ENCODE results near the gene AGT. TPM values are rescaled to one million over a fixed set of nuclear protein-coding genes. Genes with fewer than 3 reads are reported as not detected.
A peak's percentile ranks its signal among the peaks of the same experiment; 100 is the strongest.
"Not testable (repeated sequence)": the region's sequence is repeated elsewhere in the genome, so short reads cannot be mapped to it uniquely, and the experiment has no call there.

AGT gene
- total and polyA plus RNA-seq, 2 experiments from 2014 or later: 0.11 TPM; not detected in 1

- H3K9me2 ChIP-seq (ENCODE audit: insufficient read depth); H3K27me3 ChIP-seq (ENCODE audit: insufficient read depth); H3F3A ChIP-seq (replicated peaks; ENCODE audit: low read depth); H3K4me1 ChIP-seq (ENCODE audit: insufficient read depth); H3K36me3 Mint-ChIP-seq (ENCODE audit: low read depth); H3K79me2 ChIP-seq (replicated peaks; ENCODE audit: insufficient read depth); H2AFZ ChIP-seq; H3K27ac Mint-ChIP-seq; H3K36me3 ChIP-seq (ENCODE audit: insufficient read depth); H3K4me2 ChIP-seq; DNase-seq (ENCODE audit: low spot score); H3K4me3 Mint-ChIP-seq; H3K9me3 Mint-ChIP-seq; H3K4me3 ChIP-seq; H3K27me3 Mint-ChIP-seq (ENCODE audit: insufficient read depth, low read depth, poor library complexity); ATAC-seq; H4K20me1 ChIP-seq (replicated peaks; ENCODE audit: insufficient read depth); H3K27ac ChIP-seq (ENCODE audit: low read depth): not testable (repeated sequence)
- H3K4me1 Mint-ChIP-seq: peaks cover 14% of the 10 kb centered on the region
Measured at GRCh38 chr1:230698964-230699363, 15.0 kb downstream of the AGT start.

- ATAC-seq: peak; percentile 66
- no peaks in the 10 kb centered on the region for H3K79me2 ChIP-seq (replicated peaks; ENCODE audit: insufficient read depth)
- no peaks in the 10 kb centered on the region for H4K20me1 ChIP-seq (replicated peaks; ENCODE audit: insufficient read depth)
- no peak overlapping the region for H3K27ac ChIP-seq (ENCODE audit: low read depth)
- no peak overlapping the region for H3K4me3 ChIP-seq
- no peak overlapping the region for H2AFZ ChIP-seq
- H3K4me3 Mint-ChIP-seq: no peak overlapping the region
- no peak overlapping the region for H3K27ac Mint-ChIP-seq
- peaks cover 4% of the 10 kb centered on the region; the same call in 1 of the 2 replicates for H3K36me3 ChIP-seq (ENCODE audit: insufficient read depth)
- peaks cover 9% of the 10 kb centered on the region for H3K36me3 Mint-ChIP-seq (ENCODE audit: low read depth)
- peak; percentile 72 for DNase-seq (ENCODE audit: low spot score)
- H3K4me2 ChIP-seq: no peak overlapping the region
- TF ChIP-seq CTCF (conservative IDR thresholded peaks at IDR 0.05; ENCODE audit: low read depth in 2 of 2) (peak; percentile 57 to 70), CREB1 (CRISPR knock-in tag; IDR thresholded peaks at IDR 0.05; ENCODE audit: low read depth) (no peak)
- H3K9me2 ChIP-seq (ENCODE audit: insufficient read depth): no peaks in the 10 kb centered on the region
- peaks cover 2% of the 10 kb centered on the region for H3K27me3 Mint-ChIP-seq (ENCODE audit: insufficient read depth, low read depth, poor library complexity)
- H3K4me1 Mint-ChIP-seq: peaks cover 14% of the 10 kb centered on the region
- no peaks in the 10 kb centered on the region for H3F3A ChIP-seq (replicated peaks; ENCODE audit: low read depth)
- no peaks in the 10 kb centered on the region for H3K4me1 ChIP-seq (ENCODE audit: insufficient read depth)
- H3K9me3 Mint-ChIP-seq: no peaks in the 10 kb centered on the region
- H3K27me3 ChIP-seq (ENCODE audit: insufficient read depth): no peaks in the 10 kb centered on the region
Measured at GRCh38 chr1:230698130-230698529, 15.8 kb downstream of the AGT start.

- H3K4me1 ChIP-seq (ENCODE audit: insufficient read depth): no peaks in the 10 kb centered on the region
- no peaks in the 10 kb centered on the region for H3K79me2 ChIP-seq (replicated peaks; ENCODE audit: insufficient read depth)
- ATAC-seq (peak; percentile 41), DNase-seq (ENCODE audit: low spot score) (no peak)
- no peak overlapping the region for H2AFZ ChIP-seq
- Mint-ChIP-seq H3K9me3 (no peaks in the 10 kb centered on the region), H3K36me3 (ENCODE audit: low read depth) (peaks cover 19% of the 10 kb centered on the region), H3K27ac (no peak overlapping the region), H3K4me3 (no peak overlapping the region), H3K27me3 (ENCODE audit: insufficient read depth, low read depth, poor library complexity) (peaks cover 2% of the 10 kb centered on the region), H3K4me1 (peaks cover 7% of the 10 kb centered on the region)
- H3K4me2 ChIP-seq: no peak overlapping the region
- H3F3A ChIP-seq (replicated peaks; ENCODE audit: low read depth): no peaks in the 10 kb centered on the region
- peaks cover 11% of the 10 kb centered on the region for H3K36me3 ChIP-seq (ENCODE audit: insufficient read depth)
- H3K27ac ChIP-seq (ENCODE audit: low read depth): no peak overlapping the region
- H4K20me1 ChIP-seq (replicated peaks; ENCODE audit: insufficient read depth): no peaks in the 10 kb centered on the region
- no peaks in the 10 kb centered on the region for H3K27me3 ChIP-seq (ENCODE audit: insufficient read depth)
- H3K9me2 ChIP-seq (ENCODE audit: insufficient read depth): no peaks in the 10 kb centered on the region
- no peak overlapping the region for H3K4me3 ChIP-seq
- TF ChIP-seq NANOG (IDR thresholded peaks at IDR 0.05; ENCODE audit: borderline replicate concordance): no peak
- no peak for TF ChIP-seq POLR2AphosphoS5 (IDR thresholded peaks at IDR 0.05; ENCODE audit: low read depth)
- peak in 1 of 2 experiments; percentile 41; a peak in 2 of 4 replicates for TF ChIP-seq CTCF (conservative IDR thresholded peaks at IDR 0.05; ENCODE audit: low read depth in 2 of 2)
- TF ChIP-seq ZNF114 (CRISPR knock-in tag; IDR thresholded peaks at IDR 0.05): no peak
- TF ChIP-seq ZNF331 (CRISPR knock-in tag; IDR thresholded peaks at IDR 0.05; ENCODE audit: low read depth): no peak
- no peak for TF ChIP-seq CREB1 (CRISPR knock-in tag; IDR thresholded peaks at IDR 0.05; ENCODE audit: low read depth)
Measured at GRCh38 chr1:230696722-230697437, 17.0 kb downstream of the AGT start.
